OCI-LY1 (cell line): ENCODE data around the gene MAP7D1.

ENCODE experiments used
- H2AFZ ChIP-seq: fragments of 200-600 bp; sonication (generic), shearing (Covaris generic); 2 replicates; pipeline ENCODE4 v1.6.0; 2014; ENCODE audit warnings: antibody characterized with exemption, mild to moderate bottlenecking, low read length
- H3F3A ChIP-seq: fragments of 200-600 bp; sonication (generic), shearing (Covaris generic); 2 replicates; pipeline ENCODE4 v1.6.0; 2014; ENCODE audit warnings: mild to moderate bottlenecking, antibody characterized with exemption, low read length, moderate library complexity; ENCODE audit not compliant: insufficient read depth
- H3K27ac ChIP-seq: fragments of 200-600 bp; sonication (generic); 2 replicates; pipeline ENCODE4 v1.5.1; 2014; ENCODE audit warnings: low read length, mixed run types, mild to moderate bottlenecking, low read depth; ENCODE audit not compliant: poor library complexity, severe bottlenecking
- H3K27me3 ChIP-seq: fragments of 200-600 bp; sonication (generic); 2 replicates; pipeline ENCODE4 v1.6.0; 2014; ENCODE audit warnings: antibody characterized with exemption, mild to moderate bottlenecking, low read length, moderate library complexity; ENCODE audit not compliant: insufficient read depth
- H3K36me3 ChIP-seq: fragments of 200-600 bp; sonication (generic); 2 replicates; pipeline ENCODE4 v1.6.1; 2014; ENCODE audit warnings: mild to moderate bottlenecking, antibody characterized with exemption, low read length, moderate library complexity, mixed read lengths; ENCODE audit not compliant: insufficient read depth
- H3K4me1 ChIP-seq: fragments of 200-600 bp; sonication (generic); 2 replicates; pipeline ENCODE4 v1.5.1; 2014; ENCODE audit warnings: mild to moderate bottlenecking, low read length, moderate library complexity; ENCODE audit not compliant: insufficient read depth, severe bottlenecking
- H3K4me2 ChIP-seq: fragments of 200-600 bp; sonication (generic), shearing (Covaris generic); 2 replicates; pipeline ENCODE4 v1.6.1; 2014; ENCODE audit warnings: low read length
- H3K4me3 ChIP-seq: fragments of 200-600 bp; sonication (generic); 2 replicates; pipeline ENCODE4 v1.5.1; 2014; ENCODE audit warnings: low read length, low read depth, mild to moderate bottlenecking, mixed read lengths; ENCODE audit not compliant: poor library complexity, severe bottlenecking
- H3K79me2 ChIP-seq: fragments of 200-600 bp; shearing (Covaris generic); 2 replicates; pipeline ENCODE4 v1.6.1; 2016; ENCODE audit warnings: mixed run types, low read length, mixed read lengths; ENCODE audit not compliant: insufficient read depth
- H3K9ac ChIP-seq: fragments of 200-600 bp; sonication (generic), shearing (Covaris generic); 2 replicates; pipeline ENCODE4 v1.6.1; 2014; ENCODE audit warnings: mild to moderate bottlenecking, low read length, mixed read lengths
- H3K9me2 ChIP-seq: fragments of 200-600 bp; sonication (generic), shearing (Covaris generic); 2 replicates; pipeline ENCODE4 v1.6.1; 2014; ENCODE audit warnings: low read depth, mild to moderate bottlenecking, low read length, mixed read lengths
- H3K9me3 ChIP-seq: fragments of 200-600 bp; shearing (Covaris generic); 2 replicates; pipeline ENCODE4 v1.6.1; 2014; ENCODE audit warnings: low read length, mixed read lengths
- H4K20me1 ChIP-seq: fragments of 200-600 bp; sonication (generic), shearing (Covaris generic); 2 replicates; pipeline ENCODE4 v1.6.0; 2016; ENCODE audit warnings: mild to moderate bottlenecking, low read length; ENCODE audit not compliant: insufficient read depth
- EZH2 ChIP-seq: fragments of 200-600 bp; sonication (generic), shearing (Covaris generic); IDR thresholded peaks from 2 replicates; pipeline ENCODE4 v1.8.0; 2017; ENCODE audit warnings: borderline replicate concordance, mixed run types, mild to moderate bottlenecking, antibody characterized with exemption, low read length, moderate library complexity, mixed read lengths
- TF ChIP-seq, protein P1 (sequence below): fragments of 200-600 bp; sonication (generic), shearing (Covaris generic); IDR thresholded peaks from 2 replicates; pipeline ENCODE4 v1.5.1; 2017; ENCODE audit warnings: mild to moderate bottlenecking, antibody characterized with exemption, low read length, moderate library complexity, mixed read lengths

MAP7D1 gene

DNA sequence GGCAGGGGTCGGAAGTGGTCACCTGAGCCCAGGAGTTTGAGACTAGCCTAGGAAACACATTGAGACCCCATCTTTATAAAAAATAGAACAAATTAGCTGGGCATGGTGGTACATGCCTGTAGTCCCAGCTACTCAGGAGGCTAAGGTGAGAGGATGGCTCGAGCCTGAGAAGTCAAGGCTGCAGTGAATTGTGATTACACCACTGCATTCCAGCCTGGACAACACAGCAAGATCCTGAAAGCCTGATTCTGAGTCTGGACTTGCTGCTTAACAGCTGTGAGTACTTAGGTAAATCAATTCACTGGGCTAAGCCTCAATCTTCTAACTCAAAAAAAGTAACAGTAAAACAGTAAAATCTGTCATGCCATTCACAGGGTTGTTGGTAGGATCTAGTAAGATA is 11.5 kb upstream of the MAP7D1 start:
- TF ChIP-seq EZH2 = no peak
- TF ChIP-seq, protein P1, sequence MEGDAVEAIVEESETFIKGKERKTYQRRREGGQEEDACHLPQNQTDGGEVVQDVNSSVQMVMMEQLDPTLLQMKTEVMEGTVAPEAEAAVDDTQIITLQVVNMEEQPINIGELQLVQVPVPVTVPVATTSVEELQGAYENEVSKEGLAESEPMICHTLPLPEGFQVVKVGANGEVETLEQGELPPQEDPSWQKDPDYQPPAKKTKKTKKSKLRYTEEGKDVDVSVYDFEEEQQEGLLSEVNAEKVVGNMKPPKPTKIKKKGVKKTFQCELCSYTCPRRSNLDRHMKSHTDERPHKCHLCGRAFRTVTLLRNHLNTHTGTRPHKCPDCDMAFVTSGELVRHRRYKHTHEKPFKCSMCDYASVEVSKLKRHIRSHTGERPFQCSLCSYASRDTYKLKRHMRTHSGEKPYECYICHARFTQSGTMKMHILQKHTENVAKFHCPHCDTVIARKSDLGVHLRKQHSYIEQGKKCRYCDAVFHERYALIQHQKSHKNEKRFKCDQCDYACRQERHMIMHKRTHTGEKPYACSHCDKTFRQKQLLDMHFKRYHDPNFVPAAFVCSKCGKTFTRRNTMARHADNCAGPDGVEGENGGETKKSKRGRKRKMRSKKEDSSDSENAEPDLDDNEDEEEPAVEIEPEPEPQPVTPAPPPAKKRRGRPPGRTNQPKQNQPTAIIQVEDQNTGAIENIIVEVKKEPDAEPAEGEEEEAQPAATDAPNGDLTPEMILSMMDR = no peak

DNA sequence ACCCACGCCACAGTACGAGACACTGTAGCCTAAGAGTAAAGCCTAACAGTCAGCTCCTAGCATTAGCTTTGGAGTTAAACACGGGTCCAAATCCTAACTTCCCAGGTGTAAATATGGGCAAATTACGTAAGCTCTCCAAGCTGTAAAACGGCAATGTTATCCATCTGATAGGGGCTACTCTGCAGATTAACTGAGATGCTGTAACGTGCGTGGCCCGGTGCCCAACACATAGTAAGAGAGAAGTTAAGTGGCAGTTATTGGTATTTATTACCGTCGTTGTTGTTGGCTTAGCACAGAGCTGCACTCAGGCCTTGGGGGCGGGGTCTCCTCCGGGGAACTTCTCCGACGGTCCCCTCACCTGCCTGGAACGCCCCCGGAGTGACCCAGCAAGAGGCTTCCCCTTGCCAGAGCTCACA is 7.1 kb upstream of the MAP7D1 start:
- Histone ChIP-seq H2AFZ (no peak overlapping the region), H3K4me2 (peak overlapping the region; percentile 83), H3K9me3 (no peaks in the 10 kb centered on the region; the same call in 1 of the 2 replicates), H3K27me3 (no peaks in the 10 kb centered on the region), H3K27ac (peak overlapping the region; percentile 8), H4K20me1 (no peaks in the 10 kb centered on the region), H3K9me2 (no peaks in the 10 kb centered on the region), H3K4me1 (peaks cover 37% of the 10 kb centered on the region), H3F3A (no peaks in the 10 kb centered on the region), H3K36me3 (peaks cover 16% of the 10 kb centered on the region), H3K4me3 (peak overlapping the region; percentile 75), H3K9ac (peak overlapping the region; percentile 63), H3K79me2 (peaks cover 9% of the 10 kb centered on the region; the same call in 1 of the 2 replicates)
- TF ChIP-seq EZH2 = no peak
- TF ChIP-seq, protein P1 = no peak

More for the DNA sequence above, 11.5 kb upstream of the MAP7D1 start:
- peaks cover 43% of the 10 kb centered on the region for H3K36me3 ChIP-seq
- H3F3A ChIP-seq = no peaks in the 10 kb centered on the region
- no peak overlapping the region for H3K4me3 ChIP-seq
- no peak overlapping the region for H3K9ac ChIP-seq
- no peak overlapping the region for H2AFZ ChIP-seq
- H4K20me1 ChIP-seq = no peaks in the 10 kb centered on the region
- no peak overlapping the region for H3K27ac ChIP-seq
- peaks cover 9% of the 10 kb centered on the region for H3K4me1 ChIP-seq
- peaks cover 16% of the 10 kb centered on the region for H3K79me2 ChIP-seq
- peaks cover 3% of the 10 kb centered on the region; the same call in 1 of the 2 replicates for H3K9me3 ChIP-seq
- H3K4me2 ChIP-seq = no peak overlapping the region
- H3K9me2 ChIP-seq = no peaks in the 10 kb centered on the region
- H3K27me3 ChIP-seq = no peaks in the 10 kb centered on the region

DNA sequence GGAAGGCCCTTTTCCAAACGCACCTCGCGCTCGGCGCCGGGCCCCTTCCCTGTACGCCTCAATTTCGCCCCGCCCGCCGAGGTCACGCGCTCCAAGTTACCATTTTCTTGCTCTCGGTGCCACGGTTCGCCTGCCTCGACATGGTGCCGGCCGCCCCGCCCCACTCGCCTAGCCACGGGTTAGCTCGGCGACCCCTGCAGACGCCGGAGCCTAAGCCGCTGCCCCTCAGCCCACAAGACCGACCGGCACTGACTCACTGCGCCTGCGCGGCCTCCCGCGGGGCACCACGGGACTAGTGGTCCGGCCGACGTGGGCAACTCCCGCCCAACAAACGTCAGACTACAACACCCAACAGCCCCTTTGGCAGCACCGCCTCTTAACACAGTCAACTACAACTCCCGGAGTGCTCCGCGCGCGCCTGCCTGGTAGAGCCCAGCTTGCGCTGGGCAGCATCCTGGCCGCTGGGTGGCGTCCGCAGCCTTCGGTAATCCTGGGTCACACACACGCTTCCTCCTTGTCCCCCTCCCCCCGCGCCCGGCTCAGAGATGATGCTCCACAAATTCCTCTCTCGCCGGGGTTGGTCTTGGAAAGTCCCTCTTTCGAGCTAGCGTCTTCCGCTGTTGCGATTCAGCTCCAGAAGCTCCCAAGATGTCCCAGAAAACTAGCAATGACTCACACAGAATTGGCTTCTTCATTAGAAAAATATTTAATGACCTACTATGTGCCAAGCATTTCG is 6.6 kb upstream of the MAP7D1 start, which contains the start of gene TRAPPC3:
TRAPPC3 (minus strand) TSS at position 250 of the 736 bp plus-strand sequence; CDS start at position 142, 108 bp downstream.
- peaks cover 37% of the 10 kb centered on the region for H3K4me1 ChIP-seq
- H4K20me1 ChIP-seq = no peaks in the 10 kb centered on the region
- no peaks in the 10 kb centered on the region for H3F3A ChIP-seq
- peaks cover 7% of the 10 kb centered on the region; the same call in 1 of the 2 replicates for H3K79me2 ChIP-seq
- TF ChIP-seq EZH2 = no peak
- TF ChIP-seq, protein P1 = peak; percentile 98
- H3K36me3 ChIP-seq = peaks cover 13% of the 10 kb centered on the region
- peak within 1 kb of the TSS; percentile 63 for H3K9ac ChIP-seq
- H3K9me3 ChIP-seq = no peaks in the 10 kb centered on the region
- peak within 1 kb of the TSS; percentile 75 for H3K4me3 ChIP-seq
- H3K4me2 ChIP-seq = peak within 1 kb of the TSS; percentile 83
- peak within 1 kb of the TSS; percentile 1; the same call in 1 of the 2 replicates for H2AFZ ChIP-seq
- H3K27ac ChIP-seq = peak within 1 kb of the TSS; percentile 70
- H3K27me3 ChIP-seq = no peaks in the 10 kb centered on the region
- H3K9me2 ChIP-seq = no peaks in the 10 kb centered on the region
